Head of caudate nucleus (tissue), 42 donors: ENCODE data around the gene NEAT1.

Experiments used
- DNase-seq, 42 donors: peaks; one replicate each; pipeline versions ENCODE4 v3.0.0 to v3.0.0-alpha.2; 2020 to 2021; ENCODE audit warnings: mixed read lengths in 7 of 42
- intact Hi-C: fragments of 100-400 bp; cut with DNase I; formaldehyde crosslinking; loops from one replicate; pipeline ENCODE4 v1.15.0; 2022

Gene NEAT1

DNA sequence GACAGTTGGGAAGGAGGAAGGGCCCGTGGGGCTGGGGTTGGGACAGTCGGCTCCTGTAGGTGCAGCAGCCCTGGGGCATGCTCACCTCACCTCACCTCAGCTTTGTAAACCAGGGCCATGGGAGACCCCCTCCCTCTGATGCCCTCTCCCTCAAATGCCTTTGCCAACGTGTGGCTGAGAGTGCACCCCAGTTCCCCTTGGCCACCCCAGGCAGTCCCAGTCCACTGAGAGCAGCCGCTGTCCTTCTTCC, 4.2 kb upstream of the NEAT1 start:
- peak in 1 of 42 donors; percentile 11 for DNase-seq
- intact Hi-C loops, result loop anchor here (5.0 kb wide), 2 partner anchors 36 to 89 kb away; partner anchors contain the start of gene SLC25A45

DNA sequence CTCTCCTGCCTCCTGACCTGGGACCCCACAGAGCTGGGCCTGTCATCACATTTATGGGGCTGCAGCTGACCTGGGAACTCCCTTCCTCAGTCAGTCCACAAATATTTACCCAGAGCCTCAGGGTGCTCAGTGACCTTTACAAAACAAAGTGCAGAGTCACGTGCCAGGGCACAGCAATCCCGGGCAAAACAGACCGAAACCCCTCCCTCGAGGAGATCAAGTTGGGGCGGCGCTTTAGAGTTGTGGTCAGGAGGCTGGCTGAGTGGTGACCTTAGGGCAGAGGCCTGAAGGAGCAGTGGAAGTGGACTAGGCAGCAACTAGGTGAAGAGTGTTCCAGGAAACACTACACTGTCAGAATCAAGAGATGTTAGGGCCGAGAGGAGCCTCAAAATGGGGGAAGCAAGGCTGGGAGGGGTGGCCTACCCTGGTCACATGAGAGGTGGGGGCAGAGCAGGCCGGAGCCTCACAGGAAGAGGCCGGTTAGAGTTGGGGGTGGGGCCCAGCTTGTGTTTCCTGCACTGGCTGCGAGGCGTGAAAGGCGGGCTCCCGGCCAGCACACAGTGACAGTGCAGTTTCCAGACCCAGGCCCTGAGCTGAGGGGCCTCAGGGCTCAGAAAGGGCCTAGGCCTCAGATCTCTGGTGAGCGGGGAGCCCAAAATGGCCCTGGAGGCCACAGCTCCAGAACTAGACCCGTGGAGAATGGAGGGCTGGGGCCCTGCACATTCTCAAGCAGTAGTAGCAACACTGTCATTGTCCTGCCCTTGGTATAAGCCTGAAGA, 3.7 kb upstream of the NEAT1 start:
- DNase-seq, result peak; percentile 85 to 97 (median 92)
- intact Hi-C loops, result loop anchor here (5.0 kb wide), 2 partner anchors 37 to 88 kb away; partner anchors contain the start of gene SLC25A45

DNA sequence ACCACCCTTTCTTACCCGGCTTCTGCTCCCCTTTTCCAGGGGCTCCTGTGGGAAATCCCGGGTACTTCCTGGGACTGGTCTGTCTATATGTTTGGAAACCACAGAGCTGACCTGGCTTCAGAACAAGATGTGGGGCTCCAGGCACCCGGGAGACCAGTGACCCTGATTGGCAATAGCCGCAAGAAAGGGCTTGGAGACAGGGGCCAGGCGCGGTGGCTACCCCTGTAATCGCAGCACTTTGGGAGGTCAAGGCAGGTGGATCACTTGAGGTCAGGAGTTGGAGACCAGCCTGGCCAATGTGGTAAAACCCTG, 3.2 kb upstream of the NEAT1 start:
- DNase-seq, result peak in 11 of 42 donors; percentile 3 to 58 (median 24)
- intact Hi-C loops, result loop anchor here (5.0 kb wide), 2 partner anchors 37 to 88 kb away; partner anchors contain the start of gene SLC25A45

DNA sequence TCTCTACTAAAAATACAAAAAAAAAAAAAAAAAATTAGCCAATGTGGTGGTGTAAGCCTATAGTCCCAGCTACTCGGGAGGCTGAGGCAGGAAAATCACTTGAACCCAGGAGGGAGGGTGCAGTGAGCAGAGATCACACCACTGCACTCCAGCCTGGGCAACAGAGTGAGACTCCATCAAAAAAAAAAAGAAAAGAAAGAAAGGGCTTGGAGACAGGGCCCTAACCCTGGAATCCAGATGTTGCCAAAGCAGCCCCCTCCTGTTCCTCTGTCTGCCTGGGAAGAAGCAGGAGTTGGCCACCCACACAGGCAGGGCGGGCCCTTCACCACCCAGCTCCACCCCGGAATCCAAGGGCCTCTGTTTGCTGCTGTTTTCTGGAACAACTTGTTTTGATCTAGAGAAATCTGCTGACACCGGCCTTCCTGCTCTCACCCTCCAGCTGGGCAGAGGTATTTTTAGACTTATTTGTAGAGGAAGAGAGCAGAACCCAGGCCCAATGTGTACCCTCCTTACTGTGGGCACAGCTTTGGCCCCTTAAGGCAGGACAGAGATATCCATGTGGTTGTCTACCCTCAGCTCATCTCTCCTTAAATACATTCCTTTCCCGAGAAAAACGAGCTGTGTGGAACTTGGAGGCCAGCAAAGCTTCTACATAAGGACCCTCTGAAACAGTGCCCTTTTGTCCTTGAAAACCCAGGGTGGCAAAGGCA, 2.7 kb upstream of the NEAT1 start:
- intact Hi-C loops, result loop anchor here (5.0 kb wide), 4 partner anchors 38 to 87 kb away; partner anchors contain the start of genes MALAT1 and SLC25A45
- peak; percentile 75 to 98 (median 93) for DNase-seq

DNA sequence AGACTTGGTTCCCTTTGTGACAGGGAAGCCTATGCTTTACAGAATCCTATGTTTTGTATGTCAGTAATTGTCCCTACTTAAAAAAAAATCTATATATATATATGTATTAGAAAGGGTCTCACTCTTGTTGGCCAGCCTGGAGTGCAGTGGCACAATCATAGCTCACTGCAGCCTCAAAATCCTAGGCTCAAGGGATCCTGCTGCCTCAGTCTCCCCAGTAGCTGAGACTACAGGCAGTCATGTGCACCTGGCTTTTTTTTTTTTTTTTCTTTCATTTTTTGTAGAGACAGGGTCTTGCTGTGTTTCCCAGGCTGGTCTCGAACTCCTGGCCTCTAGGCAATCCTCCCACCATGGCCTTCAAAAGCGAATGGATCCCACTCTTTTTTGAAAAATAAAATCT, 2.1 kb upstream of the NEAT1 start:
- intact Hi-C loops, result loop anchor here (5.0 kb wide), 2 partner anchors 57 to 77 kb away; partner anchors contain the start of gene MALAT1
- peak in 4 of 42 donors; percentile 9 to 44 (median 21) for DNase-seq

DNA sequence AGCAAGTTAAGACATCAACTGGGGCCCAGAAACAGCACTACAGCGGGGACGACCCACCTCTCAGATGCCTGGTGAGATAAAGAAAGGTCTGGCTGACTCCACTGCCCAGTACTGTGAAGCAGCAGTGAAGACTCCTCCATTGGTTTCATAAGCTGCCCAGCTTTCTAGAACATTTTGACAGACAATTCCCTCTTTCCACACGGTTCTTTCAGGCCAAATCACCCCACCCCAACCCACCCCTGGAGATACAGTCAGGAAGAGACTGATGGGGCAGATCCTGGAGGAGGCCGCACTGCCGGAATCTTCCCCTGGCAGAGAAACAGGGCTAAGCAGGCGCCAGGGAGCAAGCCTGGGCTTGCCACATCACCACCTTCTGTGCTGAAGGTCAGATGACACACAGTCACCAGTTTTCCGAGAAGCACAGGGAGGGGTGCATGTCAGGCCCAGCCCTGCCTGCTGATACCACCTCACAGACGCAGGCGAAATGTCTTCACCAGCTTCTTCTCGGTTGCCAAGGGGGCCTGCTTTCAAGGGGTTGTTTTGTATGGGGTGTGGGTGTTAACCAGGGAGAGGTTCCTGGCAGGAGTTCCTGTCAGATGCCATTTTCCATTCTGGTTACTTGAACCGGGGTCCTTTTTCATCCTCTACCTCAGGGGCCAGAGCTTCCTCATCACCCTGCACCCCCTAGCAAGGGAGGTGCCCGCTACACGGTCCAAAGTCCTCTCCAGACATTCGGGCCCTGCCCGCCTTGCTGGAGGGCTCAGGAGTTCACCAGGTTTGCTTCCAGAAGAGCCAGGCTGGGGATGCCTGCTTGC, 1.4 kb upstream of the NEAT1 start:
- intact Hi-C loops, result loop anchor here (5.0 kb wide), 2 partner anchors 56 to 76 kb away; partner anchors contain the start of gene MALAT1
- DNase-seq, result peak; percentile 80 to 98 (median 91)

DNA sequence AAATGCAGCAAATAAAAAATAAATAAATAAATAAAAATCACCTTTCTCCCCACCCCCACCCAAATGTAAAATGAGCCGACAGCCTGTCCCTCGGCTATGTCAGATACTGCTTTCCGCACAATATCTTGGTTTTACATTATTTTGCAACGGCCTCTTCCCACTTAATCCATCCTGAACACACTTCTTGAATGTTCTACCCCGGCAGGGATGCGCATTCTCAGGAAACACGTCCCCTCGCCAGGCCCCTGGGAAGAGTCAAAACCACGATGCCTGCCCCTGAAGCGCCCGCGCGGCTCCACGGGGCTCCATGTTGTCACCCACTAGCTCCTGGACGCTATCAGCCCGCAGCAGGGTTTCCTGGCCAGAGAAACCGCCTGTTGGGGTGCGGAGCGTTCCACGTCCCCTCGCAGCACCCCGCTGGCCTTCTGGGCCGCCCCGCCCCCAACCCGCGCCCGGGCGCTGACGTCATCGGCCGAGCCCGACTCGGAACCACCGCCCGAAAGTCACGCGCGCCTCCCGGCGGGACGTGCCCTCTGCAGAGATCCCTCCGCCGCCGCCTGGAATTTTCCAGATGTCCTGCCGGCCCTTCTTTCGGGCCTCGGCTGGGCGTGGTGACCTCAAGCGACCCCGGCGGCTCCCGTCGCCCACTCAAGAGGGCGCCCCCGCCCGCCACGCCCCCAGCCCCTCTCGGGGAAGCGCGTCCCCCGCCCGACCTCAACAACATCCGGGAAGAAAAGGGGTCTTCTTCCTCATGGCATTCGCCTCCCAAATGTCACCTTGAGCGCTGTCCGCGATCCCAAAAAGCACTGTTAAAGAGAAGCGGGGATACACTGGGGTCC, 585 bp upstream of the NEAT1 start:
- DNase-seq, result peak; percentile 86 to 99 (median 96)
- intact Hi-C loops, result loop anchor here (5.0 kb wide), 2 partner anchors 55 to 75 kb away; partner anchors contain the start of gene MALAT1

DNA sequence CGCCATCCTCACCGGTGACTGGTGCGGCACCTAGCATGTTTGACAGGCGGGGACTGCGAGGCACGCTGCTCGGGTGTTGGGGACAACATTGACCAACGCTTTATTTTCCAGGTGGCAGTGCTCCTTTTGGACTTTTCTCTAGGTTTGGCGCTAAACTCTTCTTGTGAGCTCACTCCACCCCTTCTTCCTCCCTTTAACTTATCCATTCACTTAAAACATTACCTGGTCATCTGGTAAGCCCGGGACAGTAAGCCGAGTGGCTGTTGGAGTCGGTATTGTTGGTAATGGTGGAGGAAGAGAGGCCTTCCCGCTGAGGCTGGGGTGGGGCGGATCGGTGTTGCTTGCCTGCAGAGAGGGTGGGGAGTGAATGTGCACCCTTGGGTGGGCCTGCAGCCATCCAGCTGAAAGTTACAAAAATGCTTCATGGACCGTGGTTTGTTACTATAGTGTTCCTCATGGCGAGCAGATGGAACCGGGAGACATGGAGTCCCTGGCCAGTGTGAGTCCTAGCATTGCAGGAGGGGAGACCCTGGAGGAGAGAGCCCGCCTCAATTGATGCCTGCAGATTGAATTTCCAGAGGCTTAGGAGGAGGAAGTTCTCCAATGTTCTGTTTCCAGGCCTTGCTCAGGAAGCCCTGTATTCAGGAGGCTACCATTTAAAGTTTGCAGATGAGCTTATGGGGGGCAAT, 1.1 kb downstream of the NEAT1 start:
- DNase-seq, result peak in 12 of 42 donors; percentile 4 to 59 (median 24)
- intact Hi-C loops, result loop anchor here (5.0 kb wide), 2 partner anchors 54 to 74 kb away; partner anchors contain the start of gene MALAT1

DNA sequence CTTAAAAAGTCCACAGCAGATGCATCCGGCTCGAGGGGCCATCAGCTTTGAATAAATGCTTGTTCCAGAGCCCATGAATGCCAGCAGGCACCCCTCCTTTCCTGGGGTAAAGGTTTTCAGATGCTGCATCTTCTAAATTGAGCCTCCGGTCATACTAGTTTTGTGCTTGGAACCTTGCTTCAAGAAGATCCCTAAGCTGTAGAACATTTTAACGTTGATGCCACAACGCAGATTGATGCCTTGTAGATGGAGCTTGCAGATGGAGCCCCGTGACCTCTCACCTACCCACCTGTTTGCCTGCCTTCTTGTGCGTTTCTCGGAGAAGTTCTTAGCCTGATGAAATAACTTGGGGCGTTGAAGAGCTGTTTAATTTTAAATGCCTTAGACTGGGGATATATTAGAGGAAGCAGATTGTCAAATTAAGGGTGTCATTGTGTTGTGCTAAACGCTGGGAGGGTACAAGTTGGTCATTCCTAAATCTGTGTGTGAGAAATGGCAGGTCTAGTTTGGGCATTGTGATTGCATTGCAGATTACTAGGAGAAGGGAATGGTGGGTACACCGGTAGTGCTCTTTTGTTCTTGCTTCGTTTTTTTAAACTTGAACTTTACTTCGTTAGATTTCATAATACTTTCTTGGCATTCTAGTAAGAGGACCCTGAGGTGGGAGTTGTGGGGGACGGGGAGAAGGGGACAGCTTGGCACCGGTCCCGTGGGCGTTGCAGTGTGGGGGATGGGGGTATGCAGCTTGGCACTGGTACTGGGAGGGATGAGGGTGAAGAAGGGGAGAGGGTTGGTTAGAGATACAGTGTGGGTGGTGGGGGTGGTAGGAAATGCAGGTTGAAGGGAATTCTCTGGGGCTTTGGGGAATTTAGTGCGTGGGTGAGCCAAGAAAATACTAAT, 1.9 kb downstream of the NEAT1 start:
- DNase-seq, result peak in 18 of 42 donors; percentile 10 to 79 (median 42)
- intact Hi-C loops, result loop anchor here (5.0 kb wide), 2 partner anchors 53 to 73 kb away; partner anchors contain the start of gene MALAT1

DNA sequence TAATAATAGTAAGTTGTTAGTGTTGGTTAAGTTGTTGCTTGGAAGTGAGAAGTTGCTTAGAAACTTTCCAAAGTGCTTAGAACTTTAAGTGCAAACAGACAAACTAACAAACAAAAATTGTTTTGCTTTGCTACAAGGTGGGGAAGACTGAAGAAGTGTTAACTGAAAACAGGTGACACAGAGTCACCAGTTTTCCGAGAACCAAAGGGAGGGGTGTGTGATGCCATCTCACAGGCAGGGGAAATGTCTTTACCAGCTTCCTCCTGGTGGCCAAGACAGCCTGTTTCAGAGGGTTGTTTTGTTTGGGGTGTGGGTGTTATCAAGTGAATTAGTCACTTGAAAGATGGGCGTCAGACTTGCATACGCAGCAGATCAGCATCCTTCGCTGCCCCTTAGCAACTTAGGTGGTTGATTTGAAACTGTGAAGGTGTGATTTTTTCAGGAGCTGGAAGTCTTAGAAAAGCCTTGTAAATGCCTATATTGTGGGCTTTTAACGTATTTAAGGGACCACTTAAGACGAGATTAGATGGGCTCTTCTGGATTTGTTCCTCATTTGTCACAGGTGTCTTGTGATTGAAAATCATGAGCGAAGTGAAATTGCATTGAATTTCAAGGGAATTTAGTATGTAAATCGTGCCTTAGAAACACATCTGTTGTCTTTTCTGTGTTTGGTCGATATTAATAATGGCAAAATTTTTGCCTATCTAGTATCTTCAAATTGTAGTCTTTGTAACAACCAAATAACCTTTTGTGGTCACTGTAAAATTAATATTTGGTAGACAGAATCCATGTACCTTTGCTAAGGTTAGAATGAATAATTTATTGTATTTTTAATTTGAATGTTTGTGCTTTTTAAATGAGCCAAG, 2.7 kb downstream of the NEAT1 start:
- intact Hi-C loops, result no loop called here
- peak in 18 of 42 donors; percentile 2 to 72 (median 32) for DNase-seq

DNA sequence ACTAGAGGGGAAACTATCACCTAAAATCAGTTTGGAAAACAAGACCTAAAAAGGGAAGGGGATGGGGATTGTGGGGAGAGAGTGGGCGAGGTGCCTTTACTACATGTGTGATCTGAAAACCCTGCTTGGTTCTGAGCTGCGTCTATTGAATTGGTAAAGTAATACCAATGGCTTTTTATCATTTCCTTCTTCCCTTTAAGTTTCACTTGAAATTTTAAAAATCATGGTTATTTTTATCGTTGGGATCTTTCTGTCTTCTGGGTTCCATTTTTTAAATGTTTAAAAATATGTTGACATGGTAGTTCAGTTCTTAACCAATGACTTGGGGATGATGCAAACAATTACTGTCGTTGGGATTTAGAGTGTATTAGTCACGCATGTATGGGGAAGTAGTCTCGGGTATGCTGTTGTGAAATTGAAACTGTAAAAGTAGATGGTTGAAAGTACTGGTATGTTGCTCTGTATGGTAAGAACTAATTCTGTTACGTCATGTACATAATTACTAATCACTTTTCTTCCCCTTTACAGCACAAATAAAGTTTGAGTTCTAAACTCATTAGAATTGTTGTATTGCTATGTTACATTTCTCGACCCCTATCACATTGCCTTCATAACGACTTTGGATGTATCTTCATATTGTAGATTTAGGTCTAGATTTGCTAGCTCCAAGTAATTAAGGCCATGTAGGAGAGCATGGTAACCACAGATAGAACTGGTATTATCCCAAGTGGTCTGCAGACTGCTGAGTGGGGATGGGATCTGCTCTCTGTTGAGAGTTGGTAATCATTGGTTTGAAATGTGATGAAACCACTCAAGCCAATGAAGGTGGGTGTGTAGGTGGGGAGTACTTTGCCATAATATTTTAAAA, 3.6 kb downstream of the NEAT1 start:
- peak in 12 of 42 donors; percentile 3 to 57 (median 14) for DNase-seq
- intact Hi-C loops, result no loop called here

DNA sequence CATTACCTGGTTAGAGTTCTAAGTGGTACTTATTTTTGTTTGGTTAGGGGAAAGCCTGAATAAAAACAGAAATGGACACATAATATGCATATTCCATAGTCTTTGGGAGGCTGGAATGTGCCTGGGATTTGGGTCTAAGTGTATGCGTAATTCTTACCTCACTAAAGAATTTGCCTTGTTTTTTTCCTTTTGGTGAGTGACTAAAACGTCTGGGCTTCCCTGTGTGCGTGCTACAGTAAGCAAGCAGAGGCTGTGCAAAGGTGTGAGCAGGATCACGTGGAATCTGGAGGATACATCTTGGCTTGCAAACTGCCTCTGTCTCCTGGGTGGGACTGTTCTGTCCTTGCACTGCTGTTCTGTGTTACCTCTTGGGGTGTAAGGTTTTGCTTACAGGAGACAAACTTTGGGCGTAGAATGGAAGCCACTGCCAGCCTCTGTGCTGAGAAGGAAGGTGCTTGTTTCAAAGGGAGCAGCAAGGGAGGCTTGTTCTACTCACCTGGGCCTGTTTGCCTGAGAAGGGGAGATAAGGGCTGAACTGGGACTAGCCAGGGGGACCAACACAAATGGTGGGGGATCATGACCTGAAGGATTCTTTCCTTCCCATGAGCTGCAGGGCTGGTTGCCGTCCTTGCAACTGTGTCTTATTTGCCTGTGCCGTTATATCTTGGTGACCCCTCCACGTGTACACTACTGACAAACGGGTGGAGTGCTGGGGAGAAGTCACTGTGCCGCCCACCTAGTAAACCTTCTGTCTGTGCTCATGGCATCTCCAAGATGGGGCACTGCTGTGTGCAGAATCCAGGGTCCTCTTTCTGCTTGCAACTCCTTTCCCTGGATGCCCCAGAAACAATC, 4.5 kb downstream of the NEAT1 start:
- DNase-seq, result peak in 13 of 42 donors; percentile 10 to 71 (median 42)
- intact Hi-C loops, result no loop called here

DNA sequence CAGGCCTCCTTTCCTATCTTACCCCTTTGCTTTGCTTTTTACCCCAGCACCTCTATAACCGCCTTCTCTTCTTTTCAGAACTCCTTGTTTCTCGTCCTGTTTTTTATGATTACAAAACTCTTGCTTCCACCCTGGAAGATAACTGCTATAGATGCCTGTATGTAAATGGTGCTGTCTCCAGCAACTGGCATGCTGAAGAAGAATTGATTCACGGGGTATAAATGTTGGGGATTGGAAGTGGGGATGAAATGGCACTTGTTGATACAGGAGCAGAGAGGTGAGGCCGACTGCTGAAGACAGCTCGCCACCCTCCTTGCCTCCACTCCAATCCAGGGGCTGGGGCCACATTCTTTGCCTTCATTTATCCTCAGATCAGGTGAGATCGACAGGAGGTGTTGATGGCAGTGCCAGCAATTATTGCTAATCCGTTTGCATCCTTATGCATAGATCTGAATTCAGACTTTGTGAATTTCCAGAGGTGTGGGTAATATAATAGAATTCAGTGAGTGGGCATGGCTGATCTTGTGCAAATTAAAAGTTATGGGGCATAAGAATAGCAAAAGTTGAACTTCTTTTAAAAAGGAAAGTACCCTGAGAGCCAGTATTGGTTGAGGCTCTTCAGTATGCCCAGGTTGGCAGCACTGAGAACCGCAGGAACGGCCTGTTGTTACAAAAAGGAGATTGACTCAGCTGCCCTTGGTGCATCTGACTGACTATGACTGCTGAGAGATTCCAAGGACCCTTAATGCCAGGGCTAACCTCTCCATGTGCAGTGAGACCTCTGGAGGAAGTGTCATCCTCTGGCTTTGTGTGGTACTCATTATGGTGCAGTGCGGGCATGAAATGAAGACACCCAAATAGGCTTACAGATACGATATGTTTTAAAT, 5.3 kb downstream of the NEAT1 start:
- peak in 11 of 42 donors; percentile 6 to 70 (median 27) for DNase-seq
- intact Hi-C loops, result no loop called here
